Measurements from ENCODE around the gene FAM53A. TPM values are rescaled to one million over a fixed set of nuclear protein-coding genes. Genes with fewer than 3 reads are reported as not detected.

The FAM53A gene
- total and polyA plus RNA-seq, 2 of the 4 experiments (the other 2 are of a cell fraction) = 2.0 to 3.1 TPM

DNA sequence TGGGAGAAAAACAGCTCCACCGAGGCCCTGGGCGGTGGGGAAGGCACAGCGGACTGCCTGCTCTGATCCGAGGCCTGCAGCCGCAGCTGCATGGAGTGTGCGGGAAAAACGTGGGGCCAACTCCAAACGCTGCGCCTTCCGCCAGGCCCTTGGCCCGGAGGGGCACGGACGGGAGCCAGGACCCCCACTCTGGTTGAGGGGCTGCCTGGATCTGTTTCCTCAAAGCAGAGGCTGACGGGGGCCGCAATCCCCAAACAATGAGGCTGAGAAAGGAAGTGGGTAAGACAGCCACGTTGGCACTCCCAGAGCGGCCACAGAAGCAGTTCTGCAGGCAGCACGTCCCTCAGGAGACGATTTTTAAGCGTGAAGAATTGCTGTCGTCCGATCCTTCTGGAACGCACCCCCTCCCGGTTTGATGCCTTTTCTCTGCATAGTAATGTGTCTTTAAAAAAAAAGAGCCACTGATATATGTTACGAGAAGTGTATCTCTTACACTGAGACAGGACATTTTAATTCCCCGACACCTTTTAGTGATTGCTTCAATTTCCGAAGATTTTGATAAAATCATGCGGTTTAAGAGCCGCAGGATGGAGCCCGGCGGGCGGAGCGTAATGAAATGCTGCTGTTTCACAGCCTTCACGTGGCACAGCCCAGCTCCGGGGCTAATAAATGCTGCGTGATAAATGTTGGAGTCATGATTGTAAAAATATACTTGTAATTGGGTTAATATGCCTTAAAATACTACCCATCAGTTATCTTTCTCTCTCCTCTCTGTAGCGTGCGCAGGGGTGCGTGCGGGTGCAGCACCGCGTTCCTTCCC is 85.7 kb downstream of the FAM53A start (continued):
- no peak for TF ChIP-seq CHD1 (IDR thresholded peaks at IDR 0.05; ENCODE audit: low read depth, low read length)

- ChIA-PET CTCF (no interaction called here), POLR2A (ENCODE audit: unreplicated experiment) (no interaction called here)
- no peak overlapping the region for H3K4ac ChIP-seq (ENCODE audit: low read depth, low read length)
- no peak for ATAC-seq (ENCODE audit: low read depth)
- no peak overlapping the region for H4K91ac ChIP-seq (ENCODE audit: insufficient read depth, low read depth, low read length)
- H2BK15ac ChIP-seq (ENCODE audit: low read depth, low read length) = no peak overlapping the region
- H3K18ac ChIP-seq (ENCODE audit: low read depth, low read length) = no peak overlapping the region
- 90% methylated on average over 10 of the region's 26 CpGs; no CpG with 5 or more reads in 1 of the 2 experiments for WGBS, 2 experiments (ENCODE audit: extremely low coverage in 2 of 2, insufficient read length in 1 of 2)
- H3K4me3 ChIP-seq (ENCODE audit: insufficient read depth, low read depth, low read length) = no peak overlapping the region
- H4K20me1 ChIP-seq (ENCODE audit: insufficient read depth, low read length) = no peaks in the 10 kb centered on the region
- H3K4me2 ChIP-seq (ENCODE audit: low read depth, low read length) = no peak overlapping the region
- no peak overlapping the region for H2AK5ac ChIP-seq (ENCODE audit: low read depth, low read length)
- H3K9me3 ChIP-seq (ENCODE audit: control insufficient read depth, insufficient read depth, low read length) = peaks cover 2% of the 10 kb centered on the region; the same call in 1 of the 2 replicates
- H3K14ac ChIP-seq (replicated peaks; ENCODE audit: low read depth, low read length) = no peak overlapping the region
- no peak overlapping the region for H2BK120ac ChIP-seq (ENCODE audit: low read depth, low read length)
- no peak overlapping the region for H3K56ac ChIP-seq (ENCODE audit: extremely low read depth, insufficient read depth, low read length)
- dilution Hi-C loops (cut with HindIII; ENCODE audit: low sequenced_read_pairs, unreplicated experiment) = no loop called here
- no peak overlapping the region for H3K9ac ChIP-seq (ENCODE audit: low read depth, low read length)
- no peak overlapping the region for H2AFZ ChIP-seq (replicated peaks; ENCODE audit: low read length, poor library complexity)
- H3K4me1 ChIP-seq (ENCODE audit: control insufficient read depth, insufficient read depth, low read length) = no peaks in the 10 kb centered on the region
- H2BK5ac ChIP-seq (ENCODE audit: low read depth, low read length, poor library complexity, severe bottlenecking) = no peak overlapping the region
- no peak for TF ChIP-seq FOS (IDR thresholded peaks at IDR 0.05; ENCODE audit: low read depth, low read length)
- no peak for TF ChIP-seq CHD1 (IDR thresholded peaks at IDR 0.05; ENCODE audit: low read depth, low read length)
- no peak for TF ChIP-seq CEBPB (IDR thresholded peaks at IDR 0.05; ENCODE audit: low read depth, low read length)
- TF ChIP-seq MAFK (IDR thresholded peaks at IDR 0.05; ENCODE audit: low read depth, low read length) = no peak
- TF ChIP-seq POLR2A (IDR thresholded peaks at IDR 0.05; ENCODE audit: low read depth, low read length) = no peak
- TF ChIP-seq MAZ (IDR thresholded peaks at IDR 0.05; ENCODE audit: borderline replicate concordance, low read depth, low read length) = no peak
- no peak for TF ChIP-seq RFX5 (IDR thresholded peaks at IDR 0.05; ENCODE audit: low read depth, low read length)
- no peak for TF ChIP-seq NFE2L2 (IDR thresholded peaks at IDR 0.05; ENCODE audit: low read depth, low read length)
- no peak for TF ChIP-seq MXI1 (IDR thresholded peaks at IDR 0.05; ENCODE audit: borderline replicate concordance, low read depth, low read length)
- H3K23ac ChIP-seq (ENCODE audit: low read depth, low read length) = no peak overlapping the region
- in situ Hi-C loops (cut with MboI; ENCODE audit: low sequenced_read_pairs) = no loop called here
- DNase-seq = no peak
- H4K5ac ChIP-seq (ENCODE audit: low read depth, low read length) = no peak overlapping the region
- no peaks in the 10 kb centered on the region for H3K9me1 ChIP-seq (ENCODE audit: insufficient read depth, low read length)
- H3K79me1 ChIP-seq (ENCODE audit: low read depth in 1 of 2, low read length in 2 of 2) = no peaks in the 10 kb centered on the region
- H2AK9ac ChIP-seq (replicated peaks; ENCODE audit: low read depth, low read length, poor library complexity) = no peak overlapping the region
- no peak overlapping the region for H4K8ac ChIP-seq (ENCODE audit: low read depth in 2 of 2, low read length in 2 of 2)
- H3K27ac ChIP-seq (ENCODE audit: insufficient read depth, low read length) = no peak overlapping the region
- H3K36me3 ChIP-seq (ENCODE audit: control insufficient read depth, insufficient read depth, low read length) = no peaks in the 10 kb centered on the region
- no peak overlapping the region for H2BK20ac ChIP-seq (ENCODE audit: low read depth, low read length)
- no TSS peak for BruUV-seq (replicated peaks)
- intact Hi-C loops (cut with micrococcal nuclease) = no loop called here
- peaks cover 8% of the 10 kb centered on the region; the same call in 1 of the 2 replicates for H3K27me3 ChIP-seq (ENCODE audit: control insufficient read depth, insufficient read depth, low read length)
Measured at GRCh38 chr4:1597021-1597931, 86.8 kb downstream of the FAM53A start.
